WTC11 (cell line): Measurements from ENCODE around the gene POLR3A. TPM values are rescaled to one million over a fixed set of nuclear protein-coding genes. Genes with fewer than 3 reads are reported as not detected.

ENCODE experiments used
- ATAC-seq: fragments of 200-7000 bp; cut with Tn5 transposase; 2 replicates; pipeline ENCODE4 v1.10.0; 2021; ENCODE audit warnings: mild to moderate bottlenecking, moderate library complexity
- CTCF ChIA-PET: fragments of 300-600 bp; sonication (Branson Sonifier 250); formaldehyde crosslinking; loops from one replicate; lab custom pipeline; 2021; ENCODE audit warnings: antibody characterized with exemption; lab: Charles Lee
- POLR2A ChIA-PET: fragments of 350-600 bp; sonication (Branson Sonifier 250); formaldehyde crosslinking; loops from one replicate; lab custom pipeline; 2021; ENCODE audit warnings: antibody characterized with exemption; lab: Charles Lee
- DNase-seq: peaks from one replicate; pipeline ENCODE4 v3.0.0; 2021; ENCODE audit warnings: low spot score
- H3K27ac Mint-ChIP-seq: 2 replicates; pipeline ENCODE4 v1.8.0; 2021; ENCODE audit warnings: mixed read lengths
- H3K27me3 Mint-ChIP-seq: 2 replicates; pipeline ENCODE4 v1.8.0; 2021; ENCODE audit warnings: low read depth, mild to moderate bottlenecking, moderate library complexity, mixed read lengths
- H3K36me3 Mint-ChIP-seq: 2 replicates; pipeline ENCODE4 v1.8.0; 2021; ENCODE audit warnings: mixed read lengths
- H3K4me1 Mint-ChIP-seq: 2 replicates; pipeline ENCODE4 v1.8.0; 2022; ENCODE audit warnings: mixed read lengths
- H3K4me3 Mint-ChIP-seq: 2 replicates; pipeline ENCODE4 v1.8.0; 2021; ENCODE audit warnings: mild to moderate bottlenecking, moderate library complexity, mixed read lengths
- H3K9me3 Mint-ChIP-seq: 2 replicates; pipeline ENCODE4 v1.8.0; 2021; ENCODE audit warnings: mixed read lengths
- CREM ChIP-seq: sonication (generic); formaldehyde crosslinking; IDR thresholded peaks from 2 replicates; pipeline ENCODE4 v1.8.1; 2022; ENCODE audit warnings: mild to moderate bottlenecking, missing genetic modification reagents, moderate library complexity
- ELF4 ChIP-seq: sonication (generic); formaldehyde crosslinking; IDR thresholded peaks from 2 replicates; pipeline ENCODE4 v1.8.1; 2022; ENCODE audit warnings: low read depth, mild to moderate bottlenecking, moderate library complexity, missing genetic modification reagents
- ESRRA ChIP-seq: sonication (generic); formaldehyde crosslinking; IDR thresholded peaks from 2 replicates; pipeline ENCODE4 v1.8.1; 2022; ENCODE audit warnings: mild to moderate bottlenecking, missing genetic modification reagents, borderline replicate concordance
- FOXK1 ChIP-seq: sonication (generic); formaldehyde crosslinking; IDR thresholded peaks from 2 replicates; pipeline ENCODE4 v1.8.0; 2022; ENCODE audit warnings: mild to moderate bottlenecking, moderate library complexity, missing genetic modification reagents
- GRHL2 ChIP-seq: fragments of 250-450 bp; sonication (Bioruptor Pico); IDR thresholded peaks from 2 replicates; pipeline ENCODE4 v1.8.0; 2022; ENCODE audit warnings: mild to moderate bottlenecking, moderate library complexity; ENCODE audit not compliant: insufficient replicate concordance, severe bottlenecking
- JAZF1 ChIP-seq: fragments of 250-450 bp; sonication (Bioruptor Pico); IDR thresholded peaks from 2 replicates; pipeline ENCODE4 v1.9.0; 2021; ENCODE audit warnings: moderate library complexity, mild to moderate bottlenecking, inconsistent platforms
- RELA ChIP-seq: sonication (generic); formaldehyde crosslinking; IDR thresholded peaks from 2 replicates; pipeline ENCODE4 v1.8.1; 2022; ENCODE audit warnings: missing genetic modification reagents, mild to moderate bottlenecking, borderline replicate concordance
- TEAD1 ChIP-seq: sonication (generic); formaldehyde crosslinking; IDR thresholded peaks from 2 replicates; pipeline ENCODE4 v1.8.0; 2022; ENCODE audit warnings: mild to moderate bottlenecking, missing genetic modification reagents
- TP53 ChIP-seq: sonication (generic); formaldehyde crosslinking; IDR thresholded peaks from 2 replicates; pipeline ENCODE4 v1.8.1; 2023; ENCODE audit warnings: mild to moderate bottlenecking, missing genetic modification reagents
- ZNF232 ChIP-seq: sonication (generic); formaldehyde crosslinking; IDR thresholded peaks from 2 replicates; pipeline ENCODE4 v1.8.0; 2022; ENCODE audit warnings: mild to moderate bottlenecking, missing genetic modification reagents
- total RNA-seq: library from RNA; stranded (reverse); gene quantifications from 3 replicates; pipeline ENCODE4 v1.2.3, GENCODE V29; 2021
- TF ChIP-seq, protein P1 (sequence below): fragments of 250-450 bp; sonication (Bioruptor Pico); IDR thresholded peaks from 2 replicates; pipeline ENCODE4 v1.9.0; 2021; ENCODE audit warnings: mild to moderate bottlenecking
- TF ChIP-seq, protein P2 (sequence below): sonication (generic); formaldehyde crosslinking; IDR thresholded peaks from 2 replicates; pipeline ENCODE4 v1.8.1; 2022; ENCODE audit warnings: mild to moderate bottlenecking, moderate library complexity, missing genetic modification reagents
- TF ChIP-seq, protein P3 (sequence below): sonication (generic); formaldehyde crosslinking; conservative IDR thresholded peaks from 2 replicates; pipeline ENCODE4 v1.8.1; 2023; ENCODE audit warnings: mild to moderate bottlenecking, low read depth, missing genetic modification reagents, moderate library complexity
- TF ChIP-seq, protein P4 (sequence below): fragments of 250-450 bp; sonication (Bioruptor Pico); conservative IDR thresholded peaks from 2 replicates; pipeline ENCODE4 v1.9.0; 2021; ENCODE audit warnings: mild to moderate bottlenecking
- TF ChIP-seq, protein P5 (sequence below): sonication (generic); formaldehyde crosslinking; IDR thresholded peaks from 2 replicates; pipeline ENCODE4 v1.8.1; 2023; ENCODE audit warnings: mild to moderate bottlenecking, missing genetic modification reagents, moderate library complexity

POLR3A gene
- total RNA-seq, 1 experiment from 2014 or later = 32.2 TPM

DNA sequence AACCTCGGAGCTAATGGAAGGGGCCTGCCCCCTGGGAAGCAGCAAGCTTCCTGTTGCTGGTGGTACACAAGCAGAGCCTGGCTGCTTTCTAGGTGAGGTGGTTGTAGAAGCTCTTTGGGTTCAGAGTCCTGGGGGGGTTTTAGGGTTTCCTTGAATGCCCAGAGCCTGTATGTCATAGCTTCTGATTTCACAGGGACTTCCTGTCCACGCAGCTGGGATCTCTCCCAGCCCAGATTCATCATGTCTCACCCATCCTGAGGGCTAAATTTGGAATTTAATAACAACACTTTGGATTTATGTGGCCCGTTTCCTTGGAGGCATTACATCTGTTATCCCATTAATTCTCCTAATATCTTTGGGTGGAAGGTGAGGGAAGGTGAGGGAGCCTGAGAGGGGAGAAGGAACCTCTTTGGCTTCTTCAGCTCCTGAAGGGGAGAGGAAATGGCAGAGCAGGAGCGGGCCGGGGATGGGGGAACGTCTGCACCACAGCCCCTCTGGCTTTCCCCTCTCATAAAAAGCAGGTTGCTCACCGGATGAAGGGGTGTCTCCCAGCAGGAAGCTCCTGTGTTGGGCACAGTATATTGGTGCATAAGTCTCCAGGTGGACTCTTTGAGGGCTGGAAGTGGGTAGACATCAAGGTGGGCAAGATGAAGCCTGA lies 24.0 kb upstream of the POLR3A start (continued):
- no peak for TF ChIP-seq GRHL2

DNA sequence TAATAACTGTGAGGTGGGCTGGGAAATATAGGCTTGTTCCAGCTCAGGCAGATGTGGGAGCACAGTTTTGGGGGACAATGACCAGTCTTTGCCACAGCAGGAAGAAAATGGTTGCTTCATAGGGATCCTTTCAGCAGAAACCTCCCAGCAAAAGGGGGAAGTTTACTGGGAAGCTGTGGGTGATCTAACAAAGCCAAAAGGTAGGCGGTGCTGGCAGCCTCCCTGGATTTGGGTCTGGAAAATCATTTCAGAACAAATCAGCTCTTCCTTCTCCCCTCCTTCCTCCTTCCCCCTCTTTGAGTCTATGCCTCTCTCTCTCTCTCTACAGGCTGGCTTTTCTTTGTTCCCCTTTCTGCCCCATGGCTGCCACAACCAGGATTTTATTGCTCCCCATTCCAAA lies 20.5 kb upstream of the POLR3A start:
- POLR2A ChIA-PET = no interaction called here

More for the DNA sequence above, 20.5 kb upstream of the POLR3A start:
- TF ChIP-seq, protein P1, sequence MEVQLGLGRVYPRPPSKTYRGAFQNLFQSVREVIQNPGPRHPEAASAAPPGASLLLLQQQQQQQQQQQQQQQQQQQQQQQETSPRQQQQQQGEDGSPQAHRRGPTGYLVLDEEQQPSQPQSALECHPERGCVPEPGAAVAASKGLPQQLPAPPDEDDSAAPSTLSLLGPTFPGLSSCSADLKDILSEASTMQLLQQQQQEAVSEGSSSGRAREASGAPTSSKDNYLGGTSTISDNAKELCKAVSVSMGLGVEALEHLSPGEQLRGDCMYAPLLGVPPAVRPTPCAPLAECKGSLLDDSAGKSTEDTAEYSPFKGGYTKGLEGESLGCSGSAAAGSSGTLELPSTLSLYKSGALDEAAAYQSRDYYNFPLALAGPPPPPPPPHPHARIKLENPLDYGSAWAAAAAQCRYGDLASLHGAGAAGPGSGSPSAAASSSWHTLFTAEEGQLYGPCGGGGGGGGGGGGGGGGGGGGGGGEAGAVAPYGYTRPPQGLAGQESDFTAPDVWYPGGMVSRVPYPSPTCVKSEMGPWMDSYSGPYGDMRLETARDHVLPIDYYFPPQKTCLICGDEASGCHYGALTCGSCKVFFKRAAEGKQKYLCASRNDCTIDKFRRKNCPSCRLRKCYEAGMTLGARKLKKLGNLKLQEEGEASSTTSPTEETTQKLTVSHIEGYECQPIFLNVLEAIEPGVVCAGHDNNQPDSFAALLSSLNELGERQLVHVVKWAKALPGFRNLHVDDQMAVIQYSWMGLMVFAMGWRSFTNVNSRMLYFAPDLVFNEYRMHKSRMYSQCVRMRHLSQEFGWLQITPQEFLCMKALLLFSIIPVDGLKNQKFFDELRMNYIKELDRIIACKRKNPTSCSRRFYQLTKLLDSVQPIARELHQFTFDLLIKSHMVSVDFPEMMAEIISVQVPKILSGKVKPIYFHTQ (CRISPR knock-in tag) = no peak
- TF ChIP-seq, protein P2, sequence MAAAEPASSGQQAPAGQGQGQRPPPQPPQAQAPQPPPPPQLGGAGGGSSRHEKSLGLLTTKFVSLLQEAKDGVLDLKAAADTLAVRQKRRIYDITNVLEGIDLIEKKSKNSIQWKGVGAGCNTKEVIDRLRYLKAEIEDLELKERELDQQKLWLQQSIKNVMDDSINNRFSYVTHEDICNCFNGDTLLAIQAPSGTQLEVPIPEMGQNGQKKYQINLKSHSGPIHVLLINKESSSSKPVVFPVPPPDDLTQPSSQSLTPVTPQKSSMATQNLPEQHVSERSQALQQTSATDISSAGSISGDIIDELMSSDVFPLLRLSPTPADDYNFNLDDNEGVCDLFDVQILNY (CRISPR knock-in tag) = no peak
- no peak for TF ChIP-seq FOXK1
- no peak for TF ChIP-seq TP53
- TF ChIP-seq, protein P3, sequence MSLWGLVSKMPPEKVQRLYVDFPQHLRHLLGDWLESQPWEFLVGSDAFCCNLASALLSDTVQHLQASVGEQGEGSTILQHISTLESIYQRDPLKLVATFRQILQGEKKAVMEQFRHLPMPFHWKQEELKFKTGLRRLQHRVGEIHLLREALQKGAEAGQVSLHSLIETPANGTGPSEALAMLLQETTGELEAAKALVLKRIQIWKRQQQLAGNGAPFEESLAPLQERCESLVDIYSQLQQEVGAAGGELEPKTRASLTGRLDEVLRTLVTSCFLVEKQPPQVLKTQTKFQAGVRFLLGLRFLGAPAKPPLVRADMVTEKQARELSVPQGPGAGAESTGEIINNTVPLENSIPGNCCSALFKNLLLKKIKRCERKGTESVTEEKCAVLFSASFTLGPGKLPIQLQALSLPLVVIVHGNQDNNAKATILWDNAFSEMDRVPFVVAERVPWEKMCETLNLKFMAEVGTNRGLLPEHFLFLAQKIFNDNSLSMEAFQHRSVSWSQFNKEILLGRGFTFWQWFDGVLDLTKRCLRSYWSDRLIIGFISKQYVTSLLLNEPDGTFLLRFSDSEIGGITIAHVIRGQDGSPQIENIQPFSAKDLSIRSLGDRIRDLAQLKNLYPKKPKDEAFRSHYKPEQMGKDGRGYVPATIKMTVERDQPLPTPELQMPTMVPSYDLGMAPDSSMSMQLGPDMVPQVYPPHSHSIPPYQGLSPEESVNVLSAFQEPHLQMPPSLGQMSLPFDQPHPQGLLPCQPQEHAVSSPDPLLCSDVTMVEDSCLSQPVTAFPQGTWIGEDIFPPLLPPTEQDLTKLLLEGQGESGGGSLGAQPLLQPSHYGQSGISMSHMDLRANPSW (CRISPR knock-in tag) = no peak
- TF ChIP-seq TEAD1 (CRISPR knock-in tag) = no peak
- TF ChIP-seq, protein P4, sequence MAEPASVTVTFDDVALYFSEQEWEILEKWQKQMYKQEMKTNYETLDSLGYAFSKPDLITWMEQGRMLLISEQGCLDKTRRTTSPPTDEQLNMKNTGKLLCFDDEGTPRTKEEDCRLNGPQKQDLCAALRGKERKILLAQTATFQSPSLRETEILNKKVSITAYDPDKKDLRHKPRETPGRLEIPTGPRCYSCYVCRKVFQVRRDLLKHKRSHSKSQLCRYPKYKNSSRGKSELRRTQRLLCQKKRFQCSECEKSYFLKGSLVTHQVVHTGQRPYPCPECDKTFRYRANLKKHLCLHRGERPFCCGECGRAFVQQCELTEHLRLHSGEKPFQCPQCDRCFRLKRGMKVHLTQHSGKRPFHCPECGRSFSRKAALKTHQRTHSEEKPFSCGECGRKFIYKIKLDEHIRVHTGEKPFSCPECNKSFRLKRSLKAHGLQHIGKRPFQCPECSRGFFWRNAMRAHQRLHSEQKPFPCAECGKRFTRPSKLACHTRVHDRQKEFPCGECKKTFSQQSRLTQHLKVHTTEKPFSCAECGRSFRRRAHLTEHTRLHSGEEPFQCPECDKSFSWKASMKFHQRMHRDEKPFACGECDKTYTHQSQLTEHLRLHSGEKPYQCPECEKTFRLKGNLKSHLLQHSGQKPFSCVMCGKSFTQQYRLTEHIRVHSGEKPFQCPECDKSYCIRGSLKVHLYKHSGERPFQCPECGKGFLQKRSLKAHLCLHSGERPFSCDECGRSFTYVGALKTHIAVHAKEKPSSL = no peak
- TF ChIP-seq RELA = no peak
- TF ChIP-seq ELF4 = no peak
- no peak for TF ChIP-seq ESRRA (CRISPR knock-in tag)
- no peak for TF ChIP-seq ZNF232 (CRISPR knock-in tag)
- no peak for TF ChIP-seq CREM
- TF ChIP-seq, protein P5, sequence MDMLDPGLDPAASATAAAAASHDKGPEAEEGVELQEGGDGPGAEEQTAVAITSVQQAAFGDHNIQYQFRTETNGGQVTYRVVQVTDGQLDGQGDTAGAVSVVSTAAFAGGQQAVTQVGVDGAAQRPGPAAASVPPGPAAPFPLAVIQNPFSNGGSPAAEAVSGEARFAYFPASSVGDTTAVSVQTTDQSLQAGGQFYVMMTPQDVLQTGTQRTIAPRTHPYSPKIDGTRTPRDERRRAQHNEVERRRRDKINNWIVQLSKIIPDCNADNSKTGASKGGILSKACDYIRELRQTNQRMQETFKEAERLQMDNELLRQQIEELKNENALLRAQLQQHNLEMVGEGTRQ = no peak
- no peak for TF ChIP-seq JAZF1 (CRISPR knock-in tag)
- Mint-ChIP-seq H3K4me3 (no peak overlapping the region), H3K9me3 (no peaks in the 10 kb centered on the region), H3K36me3 (peaks cover 5% of the 10 kb centered on the region), H3K27ac (no peak overlapping the region), H3K4me1 (peaks cover 17% of the 10 kb centered on the region), H3K27me3 (no peaks in the 10 kb centered on the region)
- ATAC-seq (no peak), DNase-seq (no peak)
- CTCF ChIA-PET = interaction anchor here (1.7 kb wide), 1 partner anchor 253 kb away, joined by 5 read pairs; no protein-coding TSS in a partner anchor
